ENCODE data around the gene ASAP3.

ASAP3 gene

GRCh38 chr1:23528250-23528978 is 44.4 kb upstream of the ASAP3 start:
- H3K9me3 ChIP-seq (ENCODE audit: insufficient read depth, low read length), result no peaks in the 10 kb centered on the region
- peaks cover 72% of the 10 kb centered on the region for H3K4me1 ChIP-seq (ENCODE audit: low read length)
- no peaks in the 10 kb centered on the region for H3K36me3 ChIP-seq (replicated peaks; ENCODE audit: low read depth, low read length)
- H3K79me2 ChIP-seq (ENCODE audit: low read length), result peaks cover 29% of the 10 kb centered on the region
- H3K4me2 ChIP-seq (ENCODE audit: low read length), result peak overlapping the region; percentile 96
- H3K9ac ChIP-seq (ENCODE audit: low read length), result no peak overlapping the region
- TF ChIP-seq, protein P1, sequence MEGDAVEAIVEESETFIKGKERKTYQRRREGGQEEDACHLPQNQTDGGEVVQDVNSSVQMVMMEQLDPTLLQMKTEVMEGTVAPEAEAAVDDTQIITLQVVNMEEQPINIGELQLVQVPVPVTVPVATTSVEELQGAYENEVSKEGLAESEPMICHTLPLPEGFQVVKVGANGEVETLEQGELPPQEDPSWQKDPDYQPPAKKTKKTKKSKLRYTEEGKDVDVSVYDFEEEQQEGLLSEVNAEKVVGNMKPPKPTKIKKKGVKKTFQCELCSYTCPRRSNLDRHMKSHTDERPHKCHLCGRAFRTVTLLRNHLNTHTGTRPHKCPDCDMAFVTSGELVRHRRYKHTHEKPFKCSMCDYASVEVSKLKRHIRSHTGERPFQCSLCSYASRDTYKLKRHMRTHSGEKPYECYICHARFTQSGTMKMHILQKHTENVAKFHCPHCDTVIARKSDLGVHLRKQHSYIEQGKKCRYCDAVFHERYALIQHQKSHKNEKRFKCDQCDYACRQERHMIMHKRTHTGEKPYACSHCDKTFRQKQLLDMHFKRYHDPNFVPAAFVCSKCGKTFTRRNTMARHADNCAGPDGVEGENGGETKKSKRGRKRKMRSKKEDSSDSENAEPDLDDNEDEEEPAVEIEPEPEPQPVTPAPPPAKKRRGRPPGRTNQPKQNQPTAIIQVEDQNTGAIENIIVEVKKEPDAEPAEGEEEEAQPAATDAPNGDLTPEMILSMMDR (IDR thresholded peaks at IDR 0.05; ENCODE audit: low read depth, low read length), result no peak
- no peak for TF ChIP-seq EZH2phosphoT487 (IDR thresholded peaks at IDR 0.05; ENCODE audit: low read depth)
- H4K20me1 ChIP-seq (ENCODE audit: insufficient read depth, low read length), result peaks cover 18% of the 10 kb centered on the region
- H2AFZ ChIP-seq (ENCODE audit: low read depth, low read length), result no peak overlapping the region
- peak overlapping the region; percentile 50 for H3K27ac ChIP-seq (ENCODE audit: low read length)
- H3K27me3 ChIP-seq (ENCODE audit: low read depth, low read length), result no peaks in the 10 kb centered on the region
- peak overlapping the region; percentile 91 for H3K4me3 ChIP-seq (ENCODE audit: low read length)

GRCh38 chr1:23527900-23528249 is 43.9 kb upstream of the ASAP3 start:
- H2AFZ ChIP-seq (ENCODE audit: low read depth, low read length), result no peak overlapping the region
- no peaks in the 10 kb centered on the region for H3K27me3 ChIP-seq (ENCODE audit: low read depth, low read length)
- H4K20me1 ChIP-seq (ENCODE audit: insufficient read depth, low read length), result peaks cover 18% of the 10 kb centered on the region
- H3K4me3 ChIP-seq (ENCODE audit: low read length), result no peak overlapping the region
- H3K4me2 ChIP-seq (ENCODE audit: low read length), result peak overlapping the region; percentile 96
- H3K9ac ChIP-seq (ENCODE audit: low read length), result no peak overlapping the region
- H3K36me3 ChIP-seq (replicated peaks; ENCODE audit: low read depth, low read length), result no peaks in the 10 kb centered on the region
- H3K4me1 ChIP-seq (ENCODE audit: low read length), result peaks cover 68% of the 10 kb centered on the region
- no peaks in the 10 kb centered on the region for H3K9me3 ChIP-seq (ENCODE audit: insufficient read depth, low read length)
- peaks cover 29% of the 10 kb centered on the region for H3K79me2 ChIP-seq (ENCODE audit: low read length)
- H3K27ac ChIP-seq (ENCODE audit: low read length), result no peak overlapping the region
- TF ChIP-seq, protein P1 (IDR thresholded peaks at IDR 0.05; ENCODE audit: low read depth, low read length), result 0 out of 2 replicates have a peak, but pooled peaks have one; percentile 8
- no peak for TF ChIP-seq EZH2phosphoT487 (IDR thresholded peaks at IDR 0.05; ENCODE audit: low read depth)

DNA sequence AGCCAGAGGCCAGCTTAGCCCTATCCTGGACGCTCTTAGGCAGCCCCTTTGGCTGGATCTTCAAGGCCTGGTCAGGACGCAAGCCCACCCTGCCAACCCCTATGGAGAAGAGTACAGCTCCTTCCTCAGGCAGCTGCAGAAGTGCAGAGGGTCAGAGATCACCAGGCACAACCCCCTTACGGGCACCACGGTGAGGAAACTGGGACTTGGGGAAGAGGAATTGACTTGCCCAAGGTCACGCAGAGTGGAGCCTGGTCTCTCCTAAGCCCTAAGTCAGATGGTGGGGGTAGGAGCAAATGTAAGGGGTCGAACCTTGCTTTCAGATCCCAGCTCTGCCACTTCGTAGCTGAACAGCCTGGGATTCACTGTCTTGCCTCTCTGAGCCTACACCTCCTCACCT is 43.4 kb upstream of the ASAP3 start:
- Histone ChIP-seq H3K27ac (ENCODE audit: low read length) (no peak overlapping the region), H3K9me3 (ENCODE audit: insufficient read depth, low read length) (no peaks in the 10 kb centered on the region), H3K4me3 (ENCODE audit: low read length) (no peak overlapping the region), H3K9ac (ENCODE audit: low read length) (no peak overlapping the region), H3K4me2 (ENCODE audit: low read length) (no peak overlapping the region), H2AFZ (ENCODE audit: low read depth, low read length) (no peak overlapping the region), H3K79me2 (ENCODE audit: low read length) (peaks cover 29% of the 10 kb centered on the region), H3K36me3 (replicated peaks; ENCODE audit: low read depth, low read length) (no peaks in the 10 kb centered on the region), H4K20me1 (ENCODE audit: insufficient read depth, low read length) (peaks cover 18% of the 10 kb centered on the region), H3K4me1 (ENCODE audit: low read length) (peaks cover 71% of the 10 kb centered on the region), H3K27me3 (ENCODE audit: low read depth, low read length) (no peaks in the 10 kb centered on the region)
- TF ChIP-seq, protein P1 (IDR thresholded peaks at IDR 0.05; ENCODE audit: low read depth, low read length), result no peak
- TF ChIP-seq EZH2phosphoT487 (IDR thresholded peaks at IDR 0.05; ENCODE audit: low read depth), result no peak

DNA sequence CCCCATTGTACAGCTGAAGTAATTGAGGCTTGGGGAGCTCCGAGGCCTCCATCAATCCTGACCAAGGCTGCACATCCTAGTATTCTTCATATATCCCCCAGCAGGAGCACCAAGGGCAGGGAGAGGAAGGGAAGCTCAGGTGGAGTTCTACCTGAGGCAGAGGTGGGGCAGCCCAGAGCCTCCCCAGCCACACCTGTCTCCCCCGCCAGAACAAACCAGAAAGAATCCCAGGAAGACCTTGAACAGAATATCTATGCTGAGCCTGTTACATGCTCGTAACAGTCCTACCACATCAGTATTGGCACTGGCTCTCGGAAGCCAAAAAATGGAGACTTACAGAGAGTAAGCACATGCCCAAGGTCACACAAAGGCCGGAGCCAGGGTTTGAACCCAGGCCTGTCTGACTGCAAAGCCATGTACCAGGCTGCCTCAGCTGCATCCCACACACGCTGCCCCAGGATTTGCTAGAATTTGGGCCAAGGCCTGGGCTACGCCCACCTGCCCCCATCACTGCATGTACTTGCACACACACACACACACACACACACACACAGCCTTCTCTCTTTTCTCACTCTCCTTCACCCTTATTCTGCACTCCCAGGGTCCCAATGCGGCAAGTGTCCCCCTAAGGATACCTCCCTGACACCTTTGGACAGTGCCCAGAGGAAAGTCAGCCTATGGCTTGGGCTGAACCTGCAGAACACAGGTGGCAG is 42.5 kb upstream of the ASAP3 start:
- H3K9me3 ChIP-seq (ENCODE audit: insufficient read depth, low read length), result no peaks in the 10 kb centered on the region
- H3K4me1 ChIP-seq (ENCODE audit: low read length), result peaks cover 66% of the 10 kb centered on the region

More for the DNA sequence above, 42.5 kb upstream of the ASAP3 start:
- Histone ChIP-seq H2AFZ (ENCODE audit: low read depth, low read length) (no peak overlapping the region), H3K27ac (ENCODE audit: low read length) (no peak overlapping the region), H3K79me2 (ENCODE audit: low read length) (peaks cover 29% of the 10 kb centered on the region), H3K36me3 (replicated peaks; ENCODE audit: low read depth, low read length) (no peaks in the 10 kb centered on the region), H3K4me3 (ENCODE audit: low read length) (no peak overlapping the region), H3K9ac (ENCODE audit: low read length) (no peak overlapping the region), H3K4me2 (ENCODE audit: low read length) (peak overlapping the region; percentile 58; the same call in 1 of the 2 replicates), H4K20me1 (ENCODE audit: insufficient read depth, low read length) (peaks cover 18% of the 10 kb centered on the region), H3K27me3 (ENCODE audit: low read depth, low read length) (no peaks in the 10 kb centered on the region)
- TF ChIP-seq, protein P1 (IDR thresholded peaks at IDR 0.05; ENCODE audit: low read depth, low read length), result no peak
- no peak for TF ChIP-seq EZH2phosphoT487 (IDR thresholded peaks at IDR 0.05; ENCODE audit: low read depth)
